Right lobe of liver (tissue), 4 donors: Measurements from ENCODE around the gene SMIM35.

Experiments used
- CTCF ChIP-seq, 4 donors: fragments of 200-600 bp in 3 of 4; fragments of 450-650 bp in 1 of 4; IDR thresholded peaks; one replicate each; pipeline versions ENCODE4 v1.5.1 to v1.8.0; 2016 to 2022; ENCODE audit warnings: antibody characterized with exemption in 4 of 4, mild to moderate bottlenecking in 2 of 4
- POLR2A ChIP-seq: fragments of 450-650 bp; IDR thresholded peaks from one replicate; pipeline ENCODE4 v1.6.1; 2017; ENCODE audit warnings: antibody characterized with exemption, mild to moderate bottlenecking
- donor health status: DM: no; HTN: no; CAD: no.
- donor health status: DM: no; HTN: no; CAD: no.
- donor health status: DM: no; HTN: yes; CAD: no.

DNA sequence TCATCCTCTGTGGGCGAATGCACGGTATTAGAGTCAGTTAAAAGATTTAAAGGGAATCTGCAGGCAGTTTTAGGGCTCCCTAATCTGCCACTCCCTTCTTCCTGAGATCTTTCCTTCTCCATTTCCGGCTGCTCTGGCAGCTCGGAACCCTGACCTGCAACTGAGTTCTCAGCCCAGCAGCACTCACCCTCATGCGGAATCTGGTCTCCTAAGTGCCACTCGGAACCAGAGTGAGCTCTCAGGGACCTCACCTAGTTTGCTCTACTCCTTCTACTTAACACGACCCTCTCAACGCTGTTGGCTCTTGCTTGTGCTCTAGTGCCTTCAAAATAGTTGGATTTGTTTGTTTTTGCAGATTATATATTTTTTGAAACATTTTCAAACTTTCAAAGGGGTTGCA, 119.9 kb downstream of the SMIM35 start:
- TF ChIP-seq CTCF (IDR thresholded peaks at IDR 0.05) (no peak), POLR2A (no peak)
